HG03045 (cell line): ENCODE results near the gene TRAFD1.
A peak's percentile ranks its signal among the peaks of the same experiment; 100 is the strongest.
"Not testable (repeated sequence)": the region's sequence is repeated elsewhere in the genome, so short reads cannot be mapped to it uniquely, and the experiment has no call there.

ENCODE experiments used
- ATAC-seq: cut with Tn5 transposase; IDR thresholded peaks from one replicate; pipeline ENCODE4 v1.9.1; 2021; ENCODE audit warnings: mild to moderate bottlenecking, moderate library complexity; ENCODE audit not compliant: unreplicated experiment

The TRAFD1 gene, protein sequence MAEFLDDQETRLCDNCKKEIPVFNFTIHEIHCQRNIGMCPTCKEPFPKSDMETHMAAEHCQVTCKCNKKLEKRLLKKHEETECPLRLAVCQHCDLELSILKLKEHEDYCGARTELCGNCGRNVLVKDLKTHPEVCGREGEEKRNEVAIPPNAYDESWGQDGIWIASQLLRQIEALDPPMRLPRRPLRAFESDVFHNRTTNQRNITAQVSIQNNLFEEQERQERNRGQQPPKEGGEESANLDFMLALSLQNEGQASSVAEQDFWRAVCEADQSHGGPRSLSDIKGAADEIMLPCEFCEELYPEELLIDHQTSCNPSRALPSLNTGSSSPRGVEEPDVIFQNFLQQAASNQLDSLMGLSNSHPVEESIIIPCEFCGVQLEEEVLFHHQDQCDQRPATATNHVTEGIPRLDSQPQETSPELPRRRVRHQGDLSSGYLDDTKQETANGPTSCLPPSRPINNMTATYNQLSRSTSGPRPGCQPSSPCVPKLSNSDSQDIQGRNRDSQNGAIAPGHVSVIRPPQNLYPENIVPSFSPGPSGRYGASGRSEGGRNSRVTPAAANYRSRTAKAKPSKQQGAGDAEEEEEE

DNA sequence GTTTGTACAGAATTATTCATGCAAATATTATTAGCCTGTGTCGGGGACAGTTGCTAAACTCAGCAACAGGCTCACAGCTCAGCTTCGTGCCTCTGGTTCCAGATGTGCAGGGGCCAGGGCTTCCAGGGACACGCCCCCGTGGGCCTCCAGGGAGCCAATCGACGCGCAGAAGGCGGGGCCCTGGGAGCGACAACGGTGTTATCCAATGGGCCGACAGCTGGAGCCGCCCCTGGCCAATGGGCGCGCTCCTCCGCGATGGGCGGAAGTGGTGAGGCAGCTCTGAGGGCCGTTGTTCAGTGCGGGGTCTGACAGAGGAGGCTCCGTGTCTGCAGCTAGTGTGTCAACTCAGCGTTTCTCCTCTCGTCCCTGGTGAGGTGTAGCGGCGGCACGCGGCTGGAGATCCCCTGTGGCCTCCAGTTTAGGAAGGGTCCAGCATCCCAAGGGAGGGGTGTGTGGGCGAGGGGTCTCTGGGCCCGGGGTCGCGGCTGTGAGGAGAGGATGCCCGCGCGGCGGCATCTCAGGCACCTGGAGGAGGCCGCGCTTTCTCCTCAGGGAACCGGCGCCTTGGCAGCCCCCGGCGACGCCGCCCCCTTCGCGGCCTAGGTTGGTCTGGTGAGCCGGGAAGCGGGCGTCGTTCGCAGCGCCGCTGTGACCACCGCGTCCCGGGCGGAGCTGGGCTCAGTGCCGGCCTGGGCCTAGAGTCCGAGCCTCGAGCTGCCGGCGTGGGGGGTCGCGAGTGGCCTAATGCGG lies at the start of gene TRAFD1:
TRAFD1 (plus strand) TSS at position 311 of the 750 bp plus-strand sequence. CDS start 4,963 bp downstream, outside the sequence.
- ATAC-seq, result peak; percentile 95

DNA sequence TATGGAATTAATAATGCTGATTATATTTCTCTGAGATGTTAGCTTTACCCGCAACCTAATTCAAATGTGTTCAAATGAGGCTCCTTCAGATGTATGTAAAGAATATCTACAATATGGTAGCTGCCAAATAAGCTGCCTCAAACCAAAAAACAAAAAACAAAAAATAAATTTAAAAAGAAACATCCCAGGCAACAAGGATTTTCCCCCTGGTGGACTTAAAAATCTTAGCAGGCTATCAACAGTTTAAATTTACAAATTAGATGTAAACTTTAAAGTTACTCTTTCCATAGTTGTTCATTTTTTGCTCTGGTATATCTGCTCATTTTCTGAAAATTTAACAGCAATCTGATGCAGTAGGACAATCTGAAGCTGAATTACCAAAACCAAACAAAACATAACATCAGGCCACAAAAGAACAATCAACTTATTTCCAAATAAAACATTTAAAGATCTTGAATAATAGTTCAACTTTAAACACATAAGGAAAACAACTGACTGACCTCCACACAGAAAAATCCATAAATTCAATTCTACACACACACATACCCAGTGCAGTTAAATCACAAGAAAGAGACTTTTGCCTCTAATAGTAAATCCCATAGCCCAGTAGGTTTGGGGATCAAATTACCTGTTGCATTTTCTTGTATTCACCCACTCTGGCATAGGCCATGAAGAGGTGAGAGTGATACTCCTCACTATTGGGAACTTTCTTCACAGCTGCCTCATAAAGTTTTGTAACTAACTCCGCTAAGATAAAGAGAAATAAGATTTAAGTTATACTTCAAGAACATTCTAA lies 38.1 kb upstream of the TRAFD1 start:
- ATAC-seq, result no peak

DNA sequence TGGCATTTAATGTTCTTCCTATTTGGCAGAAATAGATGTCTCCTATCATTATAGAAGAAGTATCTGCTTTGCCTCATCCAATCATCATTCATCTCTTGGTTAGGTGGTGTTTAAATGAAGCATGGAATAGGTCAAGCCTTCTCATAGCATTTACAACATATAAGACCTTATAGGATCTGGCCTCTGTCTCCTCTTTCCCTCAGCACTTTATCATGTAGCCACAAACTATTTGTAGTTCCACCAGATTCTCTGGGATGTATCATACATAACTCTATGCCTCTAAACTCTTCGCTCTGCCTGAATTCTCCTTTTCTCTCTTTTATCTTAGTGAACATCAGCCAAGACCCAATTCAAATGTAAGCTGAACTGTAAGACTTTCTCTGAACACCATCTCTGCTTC lies 37.5 kb upstream of the TRAFD1 start:
- no peak for ATAC-seq

DNA sequence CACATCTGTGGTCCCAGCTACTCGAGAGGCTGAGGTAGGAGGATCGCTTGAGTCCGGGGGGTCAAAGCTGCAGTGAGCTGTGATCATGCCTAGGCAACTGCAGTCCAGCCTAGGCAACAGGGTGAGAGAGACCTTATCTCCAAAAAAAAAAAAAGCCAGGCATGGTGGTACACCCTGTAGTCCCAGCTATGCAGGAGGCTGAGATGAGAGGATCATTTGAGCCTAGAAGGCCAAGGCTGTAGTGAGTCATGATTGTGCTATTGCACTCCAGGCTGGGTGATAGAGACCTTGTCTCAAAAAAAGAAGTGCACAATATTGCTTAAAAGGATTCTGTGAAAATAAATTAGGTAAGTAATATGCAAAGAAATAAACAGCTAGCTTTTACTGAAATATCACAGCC lies 33.8 kb upstream of the TRAFD1 start:
- no peak for ATAC-seq

DNA sequence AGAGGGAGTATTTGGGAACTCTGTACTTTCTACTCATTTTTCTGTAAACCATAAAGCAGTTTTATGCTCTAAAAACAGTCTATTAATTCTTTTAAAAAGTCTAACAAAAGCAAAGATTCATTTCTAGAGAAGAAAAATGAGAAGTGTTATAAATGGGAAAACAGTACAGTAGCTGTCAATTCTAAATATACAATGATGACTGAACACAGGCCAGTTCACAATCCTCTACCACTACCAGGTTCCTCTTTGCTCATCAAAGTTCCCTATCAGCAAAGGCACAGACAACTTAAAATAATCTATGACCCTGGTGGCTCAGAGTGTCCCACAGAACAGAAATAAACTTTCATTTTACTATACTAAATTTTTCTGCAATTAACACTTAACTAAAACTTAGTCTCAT lies 29.3 kb upstream of the TRAFD1 start:
- no peak for ATAC-seq

DNA sequence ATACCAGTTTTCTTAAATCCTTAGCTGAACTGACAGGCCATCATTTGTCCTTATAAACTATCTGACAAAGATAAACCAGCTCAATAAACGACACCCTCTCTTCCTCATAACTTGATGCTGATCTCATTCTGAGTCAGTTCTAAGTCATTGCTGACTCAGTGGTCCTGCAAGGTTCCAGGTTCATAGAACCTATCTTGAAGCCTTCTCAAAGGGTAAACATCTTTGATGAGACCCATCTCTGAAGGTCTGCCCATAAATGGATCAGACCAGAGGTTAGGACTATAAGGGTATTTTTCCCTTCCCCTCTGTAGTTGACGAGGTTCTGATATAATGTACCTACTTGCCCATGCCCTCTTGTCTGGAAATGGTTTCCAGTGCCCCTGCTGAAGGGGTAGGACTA lies 28.7 kb upstream of the TRAFD1 start:
- ATAC-seq, result no peak

DNA sequence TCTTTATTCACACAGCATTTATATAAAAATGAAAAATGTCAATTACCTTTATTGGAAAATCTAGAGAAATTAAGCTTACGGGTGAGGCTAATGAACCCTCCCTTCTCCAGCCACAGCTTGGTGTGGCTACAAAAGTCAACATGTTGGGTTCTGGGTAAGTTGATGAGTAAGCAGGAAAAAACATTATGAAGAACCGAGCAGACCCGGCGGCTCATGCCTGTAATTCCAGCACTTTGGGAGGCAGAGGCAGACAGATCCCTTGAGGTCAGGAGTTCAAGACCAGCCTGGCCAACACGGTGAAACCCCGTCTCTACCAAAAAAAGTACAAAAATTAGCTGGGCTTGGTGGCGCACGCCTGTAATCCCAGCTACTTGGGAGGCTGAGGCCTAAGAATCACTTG lies 27.7 kb upstream of the TRAFD1 start:
- ATAC-seq, result no peak

DNA sequence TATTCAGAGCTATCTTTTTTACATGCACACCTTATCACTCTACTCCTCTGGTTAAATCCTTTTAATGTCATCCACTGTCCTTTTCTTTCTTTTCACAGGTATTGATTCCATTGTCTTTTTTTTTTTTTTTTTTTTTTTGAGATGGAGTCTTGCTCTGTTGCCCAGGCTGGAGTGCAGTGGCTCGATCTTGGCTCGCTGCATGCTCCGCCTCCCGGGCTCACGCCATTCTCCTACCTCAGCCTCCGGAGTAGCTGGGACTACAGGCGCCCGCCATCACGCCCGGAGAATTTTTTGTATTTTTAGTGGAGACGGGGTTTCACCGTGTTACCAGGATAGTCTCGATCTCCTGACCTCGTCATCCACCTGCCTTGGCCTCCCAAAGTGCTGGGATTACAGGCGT lies 24.9 kb upstream of the TRAFD1 start:
- not testable (repeated sequence) for ATAC-seq

DNA sequence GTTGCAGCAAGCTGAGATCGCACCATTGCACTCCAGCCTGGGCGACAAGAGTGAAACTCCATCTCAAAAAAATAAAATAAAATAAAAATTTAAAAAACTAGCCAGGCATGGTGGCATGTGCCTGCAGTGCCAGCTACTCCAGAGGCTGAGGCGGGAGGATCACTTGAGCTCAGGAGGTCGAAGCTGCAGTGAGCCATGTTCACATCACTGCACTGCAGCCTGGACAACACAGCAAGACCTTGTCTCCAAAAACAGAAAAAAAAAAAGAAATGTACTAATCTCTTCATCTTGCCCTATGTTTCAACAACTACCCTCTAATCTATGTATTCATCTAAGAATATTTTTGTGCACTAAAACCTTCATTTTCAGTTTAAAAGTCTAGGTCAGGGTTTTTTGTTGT lies 23.2 kb upstream of the TRAFD1 start:
- ATAC-seq, result no peak

DNA sequence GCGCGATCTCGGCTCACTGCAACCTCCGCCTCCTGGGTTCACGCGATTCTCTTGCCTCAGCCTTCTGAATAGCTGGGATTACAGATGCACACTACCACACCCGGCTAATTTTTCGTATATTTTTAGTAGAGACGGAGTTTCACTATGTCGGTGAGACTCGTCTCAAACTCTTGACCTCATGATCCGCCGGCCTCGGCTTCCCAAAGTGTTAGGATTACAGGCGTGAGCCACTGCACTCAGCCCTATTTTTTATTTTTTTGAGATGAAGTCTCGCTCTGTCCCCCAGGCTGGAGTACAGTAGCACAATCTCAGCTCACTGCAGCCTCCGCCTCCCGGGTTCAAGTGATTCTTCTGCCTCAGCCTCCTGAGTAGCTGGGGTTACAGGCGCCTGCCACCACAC lies 22.6 kb upstream of the TRAFD1 start:
- not testable (repeated sequence) for ATAC-seq

DNA sequence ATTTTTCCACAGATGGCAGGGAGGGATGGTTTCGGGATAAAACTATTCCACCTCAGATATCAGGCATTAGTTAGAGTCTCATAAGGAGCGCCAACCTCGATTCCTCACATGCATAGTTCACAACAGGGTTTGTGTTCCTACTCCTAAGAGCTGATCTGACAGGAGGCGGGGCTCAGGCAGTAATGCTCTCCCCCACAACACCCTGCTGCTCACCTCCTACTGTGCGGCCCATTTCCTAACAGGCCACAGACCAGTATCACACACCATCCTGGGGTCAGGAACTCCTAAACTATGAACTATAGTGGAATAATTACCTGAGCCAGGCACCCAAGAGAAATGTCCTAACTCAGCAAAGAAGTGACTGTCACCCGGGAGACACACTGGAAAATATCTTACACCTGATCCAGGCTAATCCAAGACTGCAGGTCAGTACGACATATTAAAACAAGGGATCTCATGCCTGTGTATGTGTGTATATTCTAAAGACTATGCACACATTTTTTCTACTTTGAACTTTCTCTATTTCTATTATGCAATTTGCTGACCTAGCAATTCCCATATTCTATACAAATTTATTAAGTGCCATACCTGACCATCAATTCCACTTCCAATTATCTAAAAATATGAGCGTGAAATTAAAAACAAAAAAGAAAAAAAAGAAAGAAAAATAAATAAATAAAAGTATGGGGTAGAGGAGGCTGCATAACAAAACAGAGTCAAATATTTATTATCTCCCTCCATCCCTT lies 21.4 kb upstream of the TRAFD1 start:
- ATAC-seq, result no peak

DNA sequence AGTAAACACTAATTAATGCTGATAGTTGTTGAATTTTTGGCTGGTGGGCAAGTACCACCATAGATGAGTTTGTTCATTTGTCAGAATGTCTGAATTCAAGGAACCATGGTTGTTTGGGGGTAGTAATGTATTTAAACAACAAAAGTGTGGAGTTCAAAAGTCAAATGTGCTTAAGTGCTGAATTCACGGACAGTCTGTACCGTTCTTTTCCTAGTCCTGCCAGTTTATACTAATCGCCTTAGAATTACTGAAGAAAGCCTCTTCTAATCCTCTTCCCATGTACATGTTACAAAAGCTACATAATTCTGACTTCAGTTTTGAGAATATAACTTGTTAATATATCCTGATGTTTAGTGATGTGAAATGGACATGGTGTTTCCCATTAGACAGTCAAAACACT lies 19.5 kb upstream of the TRAFD1 start:
- ATAC-seq, result no peak

DNA sequence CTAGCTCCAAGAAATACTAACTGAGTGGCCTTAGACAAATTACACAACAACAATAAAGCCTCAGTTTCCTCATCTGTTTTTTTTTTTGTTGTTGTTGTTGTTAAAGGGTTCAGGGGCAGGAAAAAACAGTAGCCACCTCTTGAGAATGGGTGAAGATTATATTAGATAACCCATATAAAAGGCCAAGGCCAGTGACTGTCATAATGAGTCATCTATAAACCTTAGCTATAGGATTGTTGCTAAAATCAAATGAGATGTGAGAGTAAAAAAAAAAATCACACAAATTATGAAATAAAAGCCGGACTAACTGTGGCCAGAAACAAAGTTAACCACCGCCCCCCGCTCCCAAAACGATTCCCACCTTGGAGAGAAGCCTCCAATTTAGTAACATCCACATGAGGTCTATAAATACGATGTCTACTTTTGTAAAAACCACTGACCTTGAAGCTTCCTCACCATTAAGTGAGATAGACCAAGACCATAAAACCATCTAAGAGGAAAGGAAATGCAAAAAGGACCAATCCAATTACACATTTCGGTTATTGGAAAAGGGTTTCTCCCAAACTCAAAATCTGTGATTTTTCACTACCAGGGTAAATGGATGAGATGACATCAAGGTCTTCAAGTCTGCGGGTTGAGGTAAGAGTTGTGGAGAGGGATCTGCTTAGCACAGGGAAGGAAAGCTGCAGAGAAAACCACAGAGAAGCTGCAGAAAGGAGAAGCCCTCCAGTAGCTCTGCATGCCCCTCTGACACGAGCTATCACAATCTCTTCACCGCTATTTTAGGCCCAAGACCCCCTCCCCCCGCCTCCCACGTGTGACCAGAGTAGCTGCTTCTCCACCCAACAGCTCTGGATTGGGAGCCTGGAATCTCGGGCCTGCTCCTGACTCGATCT lies 17.8 kb upstream of the TRAFD1 start:
- peak; percentile 9 for ATAC-seq

DNA sequence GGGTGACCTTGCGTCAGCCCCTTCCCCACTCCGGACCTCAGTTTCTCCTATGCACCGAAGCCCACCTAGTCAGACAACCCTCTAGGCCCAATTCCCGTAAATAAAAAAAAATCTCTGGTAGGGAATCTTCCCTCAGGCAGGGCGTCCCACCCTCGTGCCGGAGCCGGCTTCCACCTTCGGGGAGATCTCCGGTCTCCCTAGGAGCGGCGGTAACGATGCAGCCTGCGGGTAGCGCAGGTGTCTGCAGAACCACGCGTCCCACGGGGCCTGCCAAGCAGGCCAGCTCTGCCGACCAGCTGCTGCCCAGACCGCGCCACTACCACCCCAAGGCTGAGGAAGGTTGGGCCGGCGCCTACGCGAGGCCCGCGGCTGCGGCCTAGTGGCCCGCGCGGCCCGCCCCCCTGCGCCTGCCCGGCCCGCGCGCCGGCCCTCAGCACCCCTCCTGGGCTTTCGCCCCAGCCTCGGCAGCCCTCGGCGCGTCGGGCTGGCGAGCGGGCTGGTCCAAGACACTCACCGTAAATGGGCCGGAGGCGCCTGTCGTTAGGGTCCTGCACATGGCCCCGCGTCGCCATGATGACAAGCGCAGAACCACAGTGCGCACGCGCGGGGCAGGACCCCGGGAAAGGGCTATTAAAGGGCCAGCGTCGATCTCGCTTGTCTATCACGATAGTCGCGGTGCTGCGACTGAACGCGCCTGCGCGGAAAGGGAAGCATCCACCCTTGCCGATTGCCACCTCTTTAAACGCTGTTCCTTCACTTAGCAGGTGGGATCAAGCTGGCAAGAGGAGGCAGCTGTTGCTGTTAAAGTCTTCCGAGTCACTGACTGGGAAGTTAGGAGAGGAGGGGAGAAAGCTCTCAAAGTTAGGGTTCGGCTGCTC lies 16.9 kb upstream of the TRAFD1 start, which contains the start of gene NAA25:
NAA25 (minus strand) TSS at position 582 of the 878 bp plus-strand sequence; CDS start at position 572, 10 bp downstream.
- ATAC-seq, result peak; percentile 74

DNA sequence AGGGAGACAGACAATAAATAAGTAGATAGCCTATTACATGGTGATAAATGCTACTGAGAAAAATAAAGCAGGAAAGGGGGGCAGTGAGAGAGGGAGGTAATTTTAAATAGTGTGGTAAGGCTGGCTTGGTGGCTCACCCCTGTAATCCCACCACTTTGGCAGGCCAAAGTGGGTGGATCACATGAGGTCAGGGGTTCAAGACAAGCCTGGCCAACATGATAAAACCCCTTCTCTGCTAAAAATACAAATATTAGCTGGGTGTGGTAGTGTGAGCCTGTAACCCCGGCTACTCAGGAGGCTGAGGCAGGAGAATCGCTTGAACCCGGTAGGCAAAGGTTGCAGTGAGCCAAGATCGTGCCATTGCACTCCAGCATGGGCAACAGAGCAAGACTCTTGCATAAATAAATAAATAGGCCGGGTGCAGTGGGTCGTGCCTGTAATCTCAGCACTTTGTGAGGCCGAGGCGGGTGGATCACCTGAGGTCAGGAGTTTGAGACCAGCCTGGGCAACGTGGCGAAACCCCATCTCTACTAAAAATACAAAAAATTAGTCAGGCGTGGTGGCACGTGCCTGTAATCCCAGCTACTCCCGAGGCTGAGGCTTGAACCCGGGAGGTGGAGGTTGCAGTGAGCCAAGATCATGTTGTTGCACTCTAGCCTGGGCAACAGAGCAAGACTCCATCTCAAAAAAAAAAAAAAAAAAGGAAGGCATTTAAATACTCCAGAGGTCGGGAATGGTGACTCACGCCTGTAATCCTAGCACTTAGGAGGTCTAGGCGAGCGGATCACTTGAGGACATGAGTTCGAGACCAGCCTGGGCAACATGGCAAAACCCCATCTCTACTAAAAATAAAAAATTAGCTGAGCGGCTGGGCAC lies 14.3 kb upstream of the TRAFD1 start:
- ATAC-seq, result not testable (repeated sequence)

DNA sequence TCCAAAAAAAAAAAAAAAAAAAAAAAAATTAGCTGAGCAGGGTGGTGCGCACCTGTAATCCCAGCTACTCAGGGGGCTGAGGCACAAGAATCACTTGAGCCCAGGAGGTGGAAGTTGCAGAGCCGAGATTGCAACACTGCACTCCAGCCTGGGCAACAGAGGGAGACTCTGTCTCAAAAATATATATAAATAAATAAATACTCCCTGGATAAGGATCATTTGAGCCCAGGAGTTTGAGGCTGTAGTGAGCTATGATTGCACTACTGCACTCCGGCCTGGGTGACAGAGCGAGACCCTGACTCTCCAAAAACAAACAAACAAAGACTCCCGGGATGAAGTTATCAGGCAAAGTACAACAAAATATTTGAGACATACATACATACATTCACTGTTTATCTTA lies 13.4 kb upstream of the TRAFD1 start:
- no peak for ATAC-seq

DNA sequence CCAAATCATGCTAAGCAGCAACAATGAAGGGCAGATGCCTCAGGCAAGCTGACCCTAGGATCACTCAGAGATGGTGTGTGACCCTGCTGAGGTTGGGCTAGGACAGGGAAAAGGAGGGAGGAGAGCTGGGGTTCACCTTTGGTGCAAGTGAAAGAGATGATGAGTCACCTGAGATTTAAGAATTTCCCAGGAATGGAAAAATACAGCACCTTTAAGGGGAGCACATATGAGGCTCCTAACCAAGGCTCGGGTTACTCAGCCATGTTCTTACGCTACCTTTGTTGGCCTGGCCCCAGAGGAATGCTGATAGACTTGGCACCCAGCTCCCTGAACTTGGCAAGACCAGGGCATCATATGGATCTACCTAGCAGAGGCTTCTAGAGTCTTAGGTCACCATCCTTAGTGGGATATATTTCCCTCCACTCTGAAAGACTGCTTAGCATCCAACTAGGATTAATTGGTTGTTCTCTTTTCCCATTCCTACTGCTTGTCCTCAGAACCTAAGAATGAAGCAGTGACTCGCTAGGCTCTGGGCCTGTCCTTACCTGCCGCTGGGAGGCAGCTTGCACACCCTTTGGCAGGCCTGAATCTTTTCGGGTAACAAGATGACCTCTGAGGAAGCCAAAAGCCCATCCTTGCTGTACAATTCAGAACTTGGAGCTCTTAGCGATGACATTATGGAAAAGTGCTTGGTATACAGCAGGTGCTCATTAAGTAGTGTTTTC lies 12.8 kb upstream of the TRAFD1 start:
- no peak for ATAC-seq
